ENCODE results near the gene TTC3. TPM values are rescaled to one million over a fixed set of nuclear protein-coding genes. Genes with fewer than 3 reads are reported as not detected.

Gene TTC3
- total RNA-seq, 1 experiment from 2014 or later, result 29.0 TPM

- no peak for TF ChIP-seq HMGXB4 (CRISPR knock-in tag; IDR thresholded peaks at IDR 0.05)
- no peak for TF ChIP-seq ERG (CRISPR knock-in tag; IDR thresholded peaks at IDR 0.05)
- TF ChIP-seq AFF4 (CRISPR knock-in tag; IDR thresholded peaks at IDR 0.05; ENCODE audit: borderline replicate concordance), result no peak
- TF ChIP-seq ZNF425 (CRISPR knock-in tag; conservative IDR thresholded peaks at IDR 0.05), result no peak
- no peak for TF ChIP-seq ZNF317 (CRISPR knock-in tag; IDR thresholded peaks at IDR 0.05; ENCODE audit: borderline replicate concordance, low read depth)
- no peak for TF ChIP-seq MAX (CRISPR knock-in tag; IDR thresholded peaks at IDR 0.05)
- no peak for TF ChIP-seq ELF4 (CRISPR knock-in tag; IDR thresholded peaks at IDR 0.05; ENCODE audit: low read depth)
Observed at GRCh38 chr21:37183749-37184148, 110.7 kb downstream of the TTC3 start (continued).

GRCh38 chr21:37184784-37185593 is 111.9 kb downstream of the TTC3 start:
- ChIA-PET CTCF (interaction anchor here (0.6 to 0.7 kb wide), 2 partner anchors 175 to 220 kb away, joined by 3 read pairs; no protein-coding TSS in a partner anchor), POLR2A (no interaction called here)
- DNase-seq (ENCODE audit: low spot score), result no peak
- H3K27me3 Mint-ChIP-seq (ENCODE audit: low read depth), result no peaks in the 10 kb centered on the region
- H3K4me3 Mint-ChIP-seq, result no peak overlapping the region
- H3K9me3 Mint-ChIP-seq, result peaks cover 2% of the 10 kb centered on the region; the same call in 1 of the 2 replicates
- ATAC-seq, result no peak
- no peaks in the 10 kb centered on the region for H3K4me1 Mint-ChIP-seq
- no peak overlapping the region for H3K27ac Mint-ChIP-seq
- peaks cover 6% of the 10 kb centered on the region for H3K36me3 Mint-ChIP-seq
- TF ChIP-seq JAZF1 (CRISPR knock-in tag; IDR thresholded peaks at IDR 0.05), result no peak
- no peak for TF ChIP-seq ATF2 (CRISPR knock-in tag; IDR thresholded peaks at IDR 0.05; ENCODE audit: borderline replicate concordance, low read depth)
- TF ChIP-seq NR1H2 (CRISPR knock-in tag; IDR thresholded peaks at IDR 0.05), result no peak
- no peak for TF ChIP-seq E2F5 (CRISPR knock-in tag; IDR thresholded peaks at IDR 0.05)
- no peak for TF ChIP-seq ZNF416 (CRISPR knock-in tag; IDR thresholded peaks at IDR 0.05)
- TF ChIP-seq TEAD1 (CRISPR knock-in tag; IDR thresholded peaks at IDR 0.05), result no peak
- TF ChIP-seq ETV6 (CRISPR knock-in tag; IDR thresholded peaks at IDR 0.05), result no peak
- no peak for TF ChIP-seq AR (CRISPR knock-in tag; IDR thresholded peaks at IDR 0.05)
- TF ChIP-seq JUN (CRISPR knock-in tag; IDR thresholded peaks at IDR 0.05), result no peak
- TF ChIP-seq CDX4 (CRISPR knock-in tag; IDR thresholded peaks at IDR 0.05; ENCODE audit: borderline replicate concordance), result no peak
- no peak for TF ChIP-seq ATF1 (CRISPR knock-in tag; IDR thresholded peaks at IDR 0.05)
- no peak for TF ChIP-seq NFATC4 (CRISPR knock-in tag; IDR thresholded peaks at IDR 0.05)

Measured in WTC11 (cell line).